K562 (cell line): ENCODE measurements around the gene UBE2H.

Experiments used
- CBFB ChIP-seq: sonication (generic); formaldehyde crosslinking; IDR thresholded peaks from 2 replicates; pipeline ENCODE4 v1.4.0; 2020; ENCODE audit warnings: mild to moderate bottlenecking, missing genetic modification reagents
- CEBPB ChIP-seq: fragments of 450-650 bp; IDR thresholded peaks from 2 replicates; pipeline ENCODE4 v1.6.1; 2016; ENCODE audit warnings: missing genetic modification characterization, missing compliant biosample characterization
- CHD1 ChIP-seq: fragments of 200-600 bp; sonication (generic); IDR thresholded peaks from one replicate; pipeline ENCODE4 v1.6.1; 2012; ENCODE audit warnings: mild to moderate bottlenecking, moderate library complexity, low read length, inconsistent platforms
- FOXM1 ChIP-seq, 2 experiments: fragments of 450-650 bp in 1 of 2; sonication (generic) in 1 of 2; formaldehyde crosslinking in 1 of 2; IDR thresholded peaks; 2 replicates each; pipeline versions ENCODE4 v1.6.1 to v1.9.0; 2017 to 2022; ENCODE audit warnings: low read depth in 2 of 2, mild to moderate bottlenecking in 2 of 2, missing genetic modification reagents in 1 of 2, moderate library complexity in 1 of 2
- HNRNPH1 ChIP-seq: fragments of 200-400 bp; formaldehyde crosslinking; optimal IDR thresholded peaks from 2 replicates; pipeline ENCODE3; 2017; ENCODE audit warnings: low read depth, mild to moderate bottlenecking, low read length, moderate library complexity
- MAZ ChIP-seq, 2 experiments: fragments of 450-650 bp in 1 of 2; sonication (generic) in 1 of 2; formaldehyde crosslinking; IDR thresholded peaks in 1 of 2; conservative IDR thresholded peaks in 1 of 2; 2 replicates each; pipeline versions ENCODE4 v1.4.0 to v1.5.0; 2020; ENCODE audit warnings: mild to moderate bottlenecking in 1 of 2, missing genetic modification reagents in 1 of 2
- MCM2 ChIP-seq: fragments of 450-650 bp; IDR thresholded peaks from 2 replicates; pipeline ENCODE4 v1.6.1; 2017; ENCODE audit warnings: low read depth, mild to moderate bottlenecking
- ZEB2 ChIP-seq: fragments of 450-650 bp; IDR thresholded peaks from 2 replicates; pipeline ENCODE4 v1.6.1; 2016
- ZNF785 ChIP-seq: fragments of 250-450 bp; sonication (Bioruptor Pico); IDR thresholded peaks from 2 replicates; pipeline ENCODE4 v1.4.0; 2020; ENCODE audit warnings: mild to moderate bottlenecking
- ZSCAN32 ChIP-seq: fragments of 450-650 bp; formaldehyde crosslinking; IDR thresholded peaks from 2 replicates; pipeline ENCODE4 v1.4.0; 2020; ENCODE audit warnings: mild to moderate bottlenecking, moderate library complexity
- TF ChIP-seq, protein P1 (sequence below), 3 experiments: IDR thresholded peaks in 2 of 3; conservative IDR thresholded peaks in 1 of 3; 2 replicates each; pipeline ENCODE4 v1.5.1; 2011 to 2012; ENCODE audit warnings: low read length in 3 of 3, mild to moderate bottlenecking in 3 of 3, control low read depth in 2 of 3, improper control_type of control experiment in 1 of 3, inconsistent platforms in 1 of 3, low read depth in 1 of 3, mixed read lengths in 1 of 3, moderate library complexity in 1 of 3; ENCODE audit not compliant: insufficient read depth in 2 of 3

GRCh38 chr7:129952086-129952652 is 591 bp downstream of the UBE2H start:
- no peak for TF ChIP-seq HNRNPH1
- TF ChIP-seq, protein P1, sequence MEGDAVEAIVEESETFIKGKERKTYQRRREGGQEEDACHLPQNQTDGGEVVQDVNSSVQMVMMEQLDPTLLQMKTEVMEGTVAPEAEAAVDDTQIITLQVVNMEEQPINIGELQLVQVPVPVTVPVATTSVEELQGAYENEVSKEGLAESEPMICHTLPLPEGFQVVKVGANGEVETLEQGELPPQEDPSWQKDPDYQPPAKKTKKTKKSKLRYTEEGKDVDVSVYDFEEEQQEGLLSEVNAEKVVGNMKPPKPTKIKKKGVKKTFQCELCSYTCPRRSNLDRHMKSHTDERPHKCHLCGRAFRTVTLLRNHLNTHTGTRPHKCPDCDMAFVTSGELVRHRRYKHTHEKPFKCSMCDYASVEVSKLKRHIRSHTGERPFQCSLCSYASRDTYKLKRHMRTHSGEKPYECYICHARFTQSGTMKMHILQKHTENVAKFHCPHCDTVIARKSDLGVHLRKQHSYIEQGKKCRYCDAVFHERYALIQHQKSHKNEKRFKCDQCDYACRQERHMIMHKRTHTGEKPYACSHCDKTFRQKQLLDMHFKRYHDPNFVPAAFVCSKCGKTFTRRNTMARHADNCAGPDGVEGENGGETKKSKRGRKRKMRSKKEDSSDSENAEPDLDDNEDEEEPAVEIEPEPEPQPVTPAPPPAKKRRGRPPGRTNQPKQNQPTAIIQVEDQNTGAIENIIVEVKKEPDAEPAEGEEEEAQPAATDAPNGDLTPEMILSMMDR (IDR thresholded peaks at IDR 0.05 in 2 of 3, conservative IDR thresholded peaks at IDR 0.05 in 1 of 3; ENCODE audit: insufficient read depth in 2 of 3, low read depth in 1 of 3, low read length in 3 of 3) = no peak; a peak in 1 of 6 replicates
- TF ChIP-seq CEBPB (tag) = no peak
- no peak for TF ChIP-seq ZSCAN32 (CRISPR knock-in tag)
- TF ChIP-seq FOXM1 (IDR thresholded peaks at IDR 0.05; ENCODE audit: low read depth) = no peak
- no peak for TF ChIP-seq FOXM1 (CRISPR knock-in tag; IDR thresholded peaks at IDR 0.05; ENCODE audit: low read depth)
- TF ChIP-seq CHD1 = peak; percentile 83
- TF ChIP-seq MCM2 = no peak
- TF ChIP-seq ZNF785 (CRISPR knock-in tag) = no peak; the same call in 1 of the 2 replicates
- no peak for TF ChIP-seq ZEB2
- TF ChIP-seq CBFB (CRISPR knock-in tag) = no peak
- no peak for TF ChIP-seq MAZ (CRISPR knock-in tag; conservative IDR thresholded peaks at IDR 0.05 in 1 of 2, IDR thresholded peaks at IDR 0.05 in 1 of 2)
